HepG2 (cell line): Measurements from ENCODE around the gene KEL.

Experiments
- CHD2 ChIP-seq: IDR thresholded peaks from 2 replicates; pipeline ENCODE4 v1.6.1; 2011; ENCODE audit warnings: low read depth, low read length, improper control_type of control experiment
- FOXA1 ChIP-seq, 2 experiments: fragments of 450-650 bp in 1 of 2; sonication (generic) in 1 of 2; formaldehyde crosslinking in 1 of 2; IDR thresholded peaks; 2 replicates each; pipeline versions ENCODE4 v1.4.0 to v1.6.1; 2016 to 2020; ENCODE audit warnings: missing genetic modification reagents in 1 of 2
- ZNF318 ChIP-seq: sonication (generic); formaldehyde crosslinking; IDR thresholded peaks from 2 replicates; pipeline ENCODE4 v1.4.0; 2020; ENCODE audit warnings: mild to moderate bottlenecking, missing genetic modification reagents

- no peak for TF ChIP-seq ZNF318 (CRISPR knock-in tag)
- TF ChIP-seq CHD2, result no peak
- no peak for TF ChIP-seq FOXA1 (IDR thresholded peaks at IDR 0.05)
- TF ChIP-seq FOXA1 (CRISPR knock-in tag; IDR thresholded peaks at IDR 0.05), result no peak
These were observed 44.7 kb downstream of the KEL start for GRCh38 chr7:142917447-142917846.
